Calu3 (cell line): ENCODE results near the gene WNK2. TPM values are rescaled to one million over a fixed set of nuclear protein-coding genes. Genes with fewer than 3 reads are reported as not detected.

Experiments used
- BruUV-seq: library from RNA; stranded (reverse); fragments of 400-500 nt; replicated peaks from 2 replicates; lab custom pipeline; 2021; lab: Mats Ljungman, UMichigan
- CTCF ChIA-PET: fragments of 300-600 bp; sonication (Branson Sonifier 250); formaldehyde crosslinking; loops from one replicate; lab custom pipeline; 2022; ENCODE audit warnings: antibody characterized with exemption; lab: Charles Lee
- DNase-seq: peaks from one replicate; pipeline ENCODE4 v3.0.0; 2022
- H3K27ac Mint-ChIP-seq: one replicate; pipeline ENCODE4 v1.8.0; 2022; ENCODE audit warnings: mixed read lengths; ENCODE audit not compliant: unreplicated experiment
- H3K27me3 Mint-ChIP-seq: one replicate; pipeline ENCODE4 v1.8.0; 2022; ENCODE audit warnings: mixed read lengths; ENCODE audit not compliant: unreplicated experiment
- H3K36me3 Mint-ChIP-seq: one replicate; pipeline ENCODE4 v1.8.0; 2022; ENCODE audit warnings: mild to moderate bottlenecking, moderate library complexity, mixed read lengths; ENCODE audit not compliant: insufficient read depth, unreplicated experiment
- H3K4me1 Mint-ChIP-seq: one replicate; pipeline ENCODE4 v1.8.0; 2022; ENCODE audit warnings: mild to moderate bottlenecking, low read depth, mixed read lengths; ENCODE audit not compliant: unreplicated experiment
- H3K4me3 Mint-ChIP-seq: one replicate; pipeline ENCODE4 v1.8.0; 2022; ENCODE audit warnings: mild to moderate bottlenecking, low read depth, moderate library complexity, mixed read lengths; ENCODE audit not compliant: unreplicated experiment
- H3K9me3 Mint-ChIP-seq: one replicate; pipeline ENCODE4 v1.8.0; 2022; ENCODE audit warnings: low read depth, mixed read lengths; ENCODE audit not compliant: unreplicated experiment
- CTCF ChIP-seq: fragments of 200-600 bp; IDR thresholded peaks from one replicate; pipeline ENCODE4 v1.8.0; 2022; ENCODE audit warnings: antibody characterized with exemption; ENCODE audit not compliant: unreplicated experiment
- intact Hi-C: fragments of 100-400 bp; cut with micrococcal nuclease; formaldehyde crosslinking; loops from one replicate; pipeline ENCODE4 v1.10.0; 2022; ENCODE audit not compliant: unreplicated experiment
- total RNA-seq: library from RNA; stranded (reverse); gene quantifications from 2 replicates; pipeline ENCODE4 v1.2.3, GENCODE V29; 2022

The WNK2 gene
- total RNA-seq, 1 experiment from 2014 or later: 85.7 TPM

- no peak for DNase-seq
- Mint-ChIP-seq H3K36me3 (peaks cover 23% of the 10 kb centered on the region), H3K27me3 (no peaks in the 10 kb centered on the region), H3K9me3 (no peaks in the 10 kb centered on the region), H3K4me1 (peaks cover 15% of the 10 kb centered on the region), H3K27ac (no peak overlapping the region), H3K4me3 (no peak overlapping the region)
- CTCF ChIA-PET: no interaction called here
- no peak for TF ChIP-seq CTCF
- no TSS peak for BruUV-seq
- intact Hi-C loops: no loop called here
Observed at GRCh38 chr9:93297659-93298497, 113.9 kb downstream of the WNK2 start.

- H3K36me3 Mint-ChIP-seq: peaks cover 17% of the 10 kb centered on the region
- no peaks in the 10 kb centered on the region for H3K9me3 Mint-ChIP-seq
- no peak for DNase-seq
- H3K4me3 Mint-ChIP-seq: no peak overlapping the region
- H3K4me1 Mint-ChIP-seq: peaks cover 10% of the 10 kb centered on the region
- CTCF ChIA-PET: no interaction called here
- no peak for TF ChIP-seq CTCF
- no peaks in the 10 kb centered on the region for H3K27me3 Mint-ChIP-seq
- intact Hi-C loops: no loop called here
- BruUV-seq: no TSS peak
- no peak overlapping the region for H3K27ac Mint-ChIP-seq
Observed at GRCh38 chr9:93298498-93299417, 114.8 kb downstream of the WNK2 start.

GRCh38 chr9:93299418-93300174 lies 115.7 kb downstream of the WNK2 start:
- no TSS peak for BruUV-seq
- Mint-ChIP-seq H3K4me3 (no peak overlapping the region), H3K9me3 (no peaks in the 10 kb centered on the region), H3K27ac (no peak overlapping the region), H3K27me3 (no peaks in the 10 kb centered on the region), H3K36me3 (peaks cover 14% of the 10 kb centered on the region), H3K4me1 (peaks cover 1% of the 10 kb centered on the region)
- no peak for DNase-seq
- CTCF ChIA-PET: no interaction called here
- intact Hi-C loops: no loop called here
- TF ChIP-seq CTCF: no peak

GRCh38 chr9:93300175-93300572 lies 116.2 kb downstream of the WNK2 start:
- Mint-ChIP-seq H3K27me3 (no peaks in the 10 kb centered on the region), H3K27ac (no peak overlapping the region), H3K36me3 (peaks cover 14% of the 10 kb centered on the region), H3K4me1 (no peaks in the 10 kb centered on the region), H3K9me3 (no peaks in the 10 kb centered on the region), H3K4me3 (no peak overlapping the region)
- no peak for TF ChIP-seq CTCF
- BruUV-seq: no TSS peak
- CTCF ChIA-PET: no interaction called here
- DNase-seq: no peak
- intact Hi-C loops: no loop called here
